DND-41 (cell line): Measurements from ENCODE around the gene SLC12A8.

Experiments used
- EZH2 ChIP-seq: IDR thresholded peaks from 3 replicates; pipeline ENCODE4 v1.6.1; 2012; ENCODE audit warnings: borderline replicate concordance, low read depth, mild to moderate bottlenecking, moderate library complexity, low read length, inconsistent platforms; ENCODE audit not compliant: severe bottlenecking
- TF ChIP-seq, protein P1 (sequence below): IDR thresholded peaks from 2 replicates; pipeline ENCODE4 v1.5.1; 2012; ENCODE audit warnings: borderline replicate concordance, low read length, moderate library complexity, mild to moderate bottlenecking; ENCODE audit not compliant: poor library complexity, severe bottlenecking; ENCODE audit errors: extremely low read depth

DNA sequence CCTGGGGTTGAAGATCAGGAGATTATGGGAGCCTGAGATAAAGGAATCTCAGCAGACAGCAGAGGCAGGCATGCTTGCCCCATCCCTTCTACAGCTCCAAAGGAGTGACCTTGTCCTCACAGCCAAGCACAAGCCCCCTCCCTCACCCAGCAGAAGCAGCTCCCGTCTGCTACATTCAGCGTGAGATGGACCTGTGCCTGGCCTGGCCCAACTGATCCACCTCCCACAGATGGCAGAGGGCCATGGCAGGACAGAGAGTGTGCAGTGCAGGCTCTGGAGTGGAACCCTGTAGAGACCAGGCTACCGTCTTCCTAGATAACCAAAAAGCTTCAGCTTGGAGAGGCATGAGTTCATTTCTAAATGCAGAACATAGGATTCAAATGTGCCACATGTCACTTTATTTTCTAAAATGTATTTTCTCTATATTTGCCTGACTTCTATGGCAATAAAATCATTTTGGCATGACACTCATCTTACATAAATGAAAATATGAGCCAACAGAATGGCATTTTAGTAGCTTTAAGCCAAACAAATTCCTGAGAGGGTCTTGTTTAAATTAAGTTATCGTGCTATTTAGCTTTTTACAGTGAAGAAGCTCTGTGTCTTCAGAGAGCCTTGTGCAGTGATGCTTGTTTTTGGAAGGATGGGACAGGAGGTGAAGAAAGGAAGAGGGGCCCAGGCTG lies 43.7 kb downstream of the SLC12A8 start:
- TF ChIP-seq, protein P1, sequence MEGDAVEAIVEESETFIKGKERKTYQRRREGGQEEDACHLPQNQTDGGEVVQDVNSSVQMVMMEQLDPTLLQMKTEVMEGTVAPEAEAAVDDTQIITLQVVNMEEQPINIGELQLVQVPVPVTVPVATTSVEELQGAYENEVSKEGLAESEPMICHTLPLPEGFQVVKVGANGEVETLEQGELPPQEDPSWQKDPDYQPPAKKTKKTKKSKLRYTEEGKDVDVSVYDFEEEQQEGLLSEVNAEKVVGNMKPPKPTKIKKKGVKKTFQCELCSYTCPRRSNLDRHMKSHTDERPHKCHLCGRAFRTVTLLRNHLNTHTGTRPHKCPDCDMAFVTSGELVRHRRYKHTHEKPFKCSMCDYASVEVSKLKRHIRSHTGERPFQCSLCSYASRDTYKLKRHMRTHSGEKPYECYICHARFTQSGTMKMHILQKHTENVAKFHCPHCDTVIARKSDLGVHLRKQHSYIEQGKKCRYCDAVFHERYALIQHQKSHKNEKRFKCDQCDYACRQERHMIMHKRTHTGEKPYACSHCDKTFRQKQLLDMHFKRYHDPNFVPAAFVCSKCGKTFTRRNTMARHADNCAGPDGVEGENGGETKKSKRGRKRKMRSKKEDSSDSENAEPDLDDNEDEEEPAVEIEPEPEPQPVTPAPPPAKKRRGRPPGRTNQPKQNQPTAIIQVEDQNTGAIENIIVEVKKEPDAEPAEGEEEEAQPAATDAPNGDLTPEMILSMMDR = no peak
- no peak for TF ChIP-seq EZH2
